Hypothalamus (tissue), 51 donors: ENCODE data around the gene AGK.
"Not testable (repeated sequence)": the region's sequence is repeated elsewhere in the genome, so short reads cannot be mapped to it uniquely, and the experiment has no call there.

Experiments
- DNase-seq, 51 donors: peaks; one replicate each; lab custom pipeline; 2025; lab: John Stamatoyannopoulos, UW

AGK gene

DNA sequence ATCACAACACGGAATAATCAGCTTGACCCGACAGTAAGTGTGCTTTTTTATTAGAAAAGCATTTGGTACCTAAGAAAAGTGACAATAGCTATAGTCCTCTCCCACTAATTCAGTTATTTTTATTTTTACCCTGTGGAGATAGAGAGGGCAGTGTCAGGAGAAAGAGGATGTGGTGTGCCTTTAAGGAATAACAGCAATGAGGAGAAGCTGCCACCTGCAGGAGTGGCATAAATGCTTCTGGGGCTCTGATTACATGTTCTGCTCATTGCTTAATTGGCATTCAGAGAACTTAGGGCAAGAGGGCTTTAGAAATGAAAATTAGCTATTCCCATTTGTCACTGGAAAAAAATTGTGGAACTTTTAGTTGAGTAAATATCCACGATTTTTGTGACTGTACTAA, 90.7 kb downstream of the AGK start:
- no peak for DNase-seq

DNA sequence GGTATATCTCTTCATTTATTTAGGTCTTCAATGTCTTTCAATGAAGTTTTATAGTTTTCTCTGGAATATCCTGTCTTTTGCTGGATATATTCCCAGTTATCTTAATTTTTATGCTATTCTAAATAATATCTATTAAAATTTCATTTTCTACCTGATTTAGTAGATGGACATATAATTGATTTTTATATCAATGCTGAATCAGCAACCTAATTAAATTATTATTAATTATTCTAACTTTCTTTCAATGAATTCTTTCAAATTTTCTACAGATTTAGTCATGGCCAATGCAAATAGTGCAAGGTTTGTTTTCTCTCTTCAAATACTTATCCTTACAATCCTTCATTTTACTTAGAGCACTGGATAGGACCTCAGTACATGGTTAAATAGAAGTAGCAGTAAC, 94.0 kb downstream of the AGK start:
- DNase-seq = no peak

- no peak for DNase-seq
Observed at GRCh38 chr7:141646826-141647480, 95.7 kb downstream of the AGK start.

DNA sequence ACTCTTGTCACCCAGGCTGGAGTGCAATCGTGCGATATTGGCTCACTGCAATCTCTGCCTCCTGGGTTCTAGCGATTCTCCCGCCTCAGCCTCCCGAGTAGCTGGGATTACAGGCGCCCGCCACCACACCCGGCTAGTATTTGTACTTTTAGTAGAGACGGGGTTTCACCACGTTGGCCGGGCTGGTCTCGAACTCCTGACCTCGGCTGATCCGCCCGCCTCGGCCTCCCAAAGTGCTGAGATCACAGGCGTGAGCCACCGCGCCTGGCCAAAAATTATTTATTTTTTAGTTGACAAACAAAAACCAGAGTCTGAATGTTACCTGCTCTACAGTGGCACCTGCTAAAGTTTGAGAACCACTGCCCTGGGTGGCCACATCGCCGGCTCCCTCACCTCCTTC, 96.5 kb downstream of the AGK start:
- not testable (repeated sequence) for DNase-seq

DNA sequence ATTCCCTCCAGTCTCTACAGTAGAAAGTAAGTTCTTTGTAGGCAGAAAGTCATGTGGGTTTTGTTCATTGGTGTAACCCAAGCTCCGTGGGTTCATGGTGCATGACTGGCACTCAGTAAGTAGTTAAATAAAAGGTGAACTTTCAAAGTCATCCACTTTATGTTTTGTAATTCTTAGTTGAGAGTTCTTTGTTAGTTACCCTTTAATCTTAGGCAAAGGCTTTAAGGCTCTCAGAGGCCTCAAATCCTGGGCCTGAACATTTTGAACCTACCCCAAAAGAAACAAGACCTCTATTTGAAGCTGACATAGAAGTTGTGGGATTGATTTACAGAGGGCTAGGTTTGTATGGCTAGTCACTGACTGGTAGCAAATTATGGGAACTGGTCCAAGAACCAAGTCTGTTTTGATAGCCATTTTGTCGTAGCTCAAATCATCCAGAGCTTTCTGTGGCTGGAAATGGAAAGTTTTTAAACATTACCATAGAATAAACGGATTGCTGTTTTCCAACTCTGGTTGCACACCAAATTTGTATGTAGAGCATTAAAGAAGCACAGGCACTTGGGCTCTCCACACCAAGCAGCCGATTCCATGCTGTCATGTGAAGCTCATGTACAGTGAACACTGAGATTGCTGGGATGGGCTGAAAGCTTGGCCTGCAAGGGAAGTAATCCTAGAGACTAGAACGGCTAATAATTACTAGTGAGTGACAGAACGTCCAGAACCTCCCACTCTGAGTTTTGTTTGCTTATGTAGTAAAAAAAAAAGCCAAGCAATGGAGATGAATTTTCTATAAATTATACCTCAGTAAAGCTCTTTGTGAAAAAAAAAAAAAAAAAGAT, 97.3 kb downstream of the AGK start:
- DNase-seq = no peak

- DNase-seq = no peak
Observed at GRCh38 chr7:141649137-141649864, 98.1 kb downstream of the AGK start.

DNA sequence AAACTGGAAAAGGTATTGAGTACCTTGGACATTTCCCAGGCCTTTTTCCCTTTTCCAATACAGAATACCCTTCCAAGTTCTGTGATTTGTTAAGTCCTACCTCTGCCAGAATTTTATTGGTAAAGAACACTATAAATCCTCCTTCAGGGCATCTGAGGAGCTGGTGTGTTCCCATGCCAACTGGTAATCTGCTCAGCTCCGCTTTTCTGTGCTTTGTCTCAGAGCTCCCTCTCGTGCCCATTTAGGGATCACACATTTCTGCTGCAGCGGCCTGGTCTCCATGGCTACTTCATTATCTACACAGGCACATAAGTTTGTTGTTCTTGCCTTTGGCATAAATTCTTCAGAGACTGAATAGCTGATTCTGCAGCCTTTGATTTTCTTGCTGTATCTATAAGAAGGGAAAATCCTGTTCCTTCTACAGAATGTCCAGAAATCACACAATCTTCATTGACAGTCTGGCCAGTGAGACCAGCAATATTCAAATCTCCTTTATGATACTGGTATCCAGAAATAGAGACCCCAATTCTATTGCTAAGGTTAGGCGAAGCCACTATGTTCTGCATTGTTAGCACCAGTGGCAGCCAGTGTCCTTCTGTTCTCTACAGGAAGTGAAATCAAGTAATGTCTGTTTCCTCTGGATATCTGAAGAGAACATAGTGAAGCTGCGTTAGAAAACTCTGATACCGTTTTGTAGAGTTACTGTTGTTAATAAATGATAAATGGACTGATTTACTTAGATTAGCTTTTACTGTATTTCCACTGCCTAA, 98.8 kb downstream of the AGK start:
- peak in 40 of 51 donors; percentile 11 to 90 (median 58) for DNase-seq

DNA sequence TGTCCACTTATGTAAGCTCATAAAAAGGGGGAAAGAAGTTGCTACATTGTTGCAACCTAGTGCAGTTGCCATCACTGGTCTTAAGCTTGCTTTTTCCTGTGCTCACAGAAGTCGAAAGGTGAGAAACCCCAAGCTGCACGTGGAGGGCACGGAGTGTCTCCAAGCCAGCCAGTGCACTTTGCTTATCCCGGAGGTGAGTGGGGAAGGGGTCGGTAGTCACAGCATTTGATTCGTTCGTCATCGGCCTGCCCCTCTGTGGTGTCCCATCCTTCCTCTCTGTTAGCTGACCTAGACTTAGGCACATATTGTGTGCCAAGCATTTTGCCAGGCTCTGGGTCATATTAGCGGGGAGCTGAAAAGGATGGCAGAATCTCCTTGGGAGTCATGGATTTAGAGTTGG, 100.2 kb downstream of the AGK start:
- DNase-seq = no peak

DNA sequence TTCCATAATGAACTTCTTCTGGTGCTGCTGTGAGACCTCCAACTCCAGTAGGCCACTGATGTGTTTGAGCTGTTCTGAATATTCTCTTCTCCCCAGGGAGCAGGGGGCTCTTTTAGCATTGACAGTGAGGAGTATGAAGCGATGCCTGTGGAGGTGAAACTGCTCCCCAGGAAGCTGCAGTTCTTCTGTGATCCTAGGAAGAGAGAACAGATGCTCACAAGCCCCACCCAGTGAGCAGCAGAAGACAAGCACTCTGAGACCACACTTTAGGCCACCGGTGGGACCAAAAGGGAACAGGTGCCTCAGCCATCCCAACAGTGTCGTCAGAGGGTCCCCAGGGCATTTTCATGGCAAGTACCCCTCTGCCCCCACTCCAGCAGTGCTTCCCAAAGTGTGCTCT, 101.5 kb downstream of the AGK start:
- no peak for DNase-seq

GRCh38 chr7:141654551-141654950, 103.3 kb downstream of the AGK start:
- DNase-seq = peak in 36 of 51 donors; percentile 12 to 84 (median 54)

DNA sequence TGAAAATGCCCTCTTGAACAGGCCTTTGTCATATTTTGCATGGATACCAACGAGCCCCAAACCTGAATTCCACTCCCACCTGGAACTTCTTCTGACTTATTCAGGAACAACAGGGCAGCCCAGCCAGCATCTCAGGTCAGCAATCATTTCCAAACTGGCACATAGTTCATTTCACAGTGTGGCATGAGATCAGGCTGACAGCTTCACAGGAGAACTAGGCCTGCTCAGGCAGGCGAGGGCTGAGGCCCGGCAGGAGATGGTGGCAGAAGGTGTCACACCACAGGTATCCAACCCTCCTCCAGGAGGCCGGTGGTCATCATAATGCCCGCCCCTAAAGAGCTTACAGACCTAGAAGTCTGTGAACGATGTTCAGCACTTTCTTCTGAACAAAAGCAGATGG, 108.3 kb downstream of the AGK start:
- no peak for DNase-seq

GRCh38 chr7:141660259-141660658, 109.0 kb downstream of the AGK start:
- peak in 10 of 51 donors; percentile 10 to 42 (median 22) for DNase-seq

GRCh38 chr7:141663081-141663849, 112.1 kb downstream of the AGK start:
- no peak for DNase-seq

- no peak for DNase-seq
Observed at GRCh38 chr7:141664450-141664849, 113.2 kb downstream of the AGK start.

DNA sequence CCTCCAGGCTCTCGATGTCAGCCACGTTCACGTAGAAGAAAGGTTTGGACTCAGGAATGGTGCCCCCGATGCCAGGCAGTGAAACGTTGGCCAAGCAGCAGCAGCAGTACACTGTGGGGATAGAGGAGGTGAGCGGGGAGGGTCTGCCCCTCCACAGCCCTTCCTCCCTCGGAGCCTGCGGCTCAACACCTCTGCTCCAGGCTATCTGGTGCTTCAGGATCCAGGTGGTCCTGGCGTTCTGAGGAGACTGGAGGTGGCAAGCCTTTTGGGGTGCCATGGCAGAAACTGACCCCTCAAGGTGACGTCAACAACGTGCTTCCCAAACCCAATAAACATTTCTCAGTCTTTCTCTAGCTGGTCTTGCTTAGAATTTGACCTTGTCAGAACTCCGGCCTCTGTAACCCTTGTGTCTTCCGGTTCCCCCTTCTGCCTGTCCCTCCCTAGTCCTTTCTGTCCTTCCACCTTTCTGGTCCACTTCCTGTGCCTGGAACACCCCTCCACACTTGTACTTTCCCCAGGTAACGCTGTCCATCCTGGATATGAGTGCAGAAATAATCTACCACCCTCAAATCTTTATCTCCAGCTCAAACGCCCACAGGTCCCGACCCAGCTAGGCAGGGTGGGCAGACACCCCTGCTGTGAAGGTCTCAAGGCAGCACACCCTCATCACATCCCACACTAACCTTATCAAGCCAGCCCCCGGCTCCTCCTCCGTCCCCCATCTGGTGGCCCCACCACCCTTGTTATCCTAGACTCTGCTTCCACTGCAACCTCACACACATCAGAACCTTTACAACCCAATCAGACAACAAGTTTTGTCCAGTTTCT, 114.2 kb downstream of the AGK start:
- DNase-seq = no peak

DNA sequence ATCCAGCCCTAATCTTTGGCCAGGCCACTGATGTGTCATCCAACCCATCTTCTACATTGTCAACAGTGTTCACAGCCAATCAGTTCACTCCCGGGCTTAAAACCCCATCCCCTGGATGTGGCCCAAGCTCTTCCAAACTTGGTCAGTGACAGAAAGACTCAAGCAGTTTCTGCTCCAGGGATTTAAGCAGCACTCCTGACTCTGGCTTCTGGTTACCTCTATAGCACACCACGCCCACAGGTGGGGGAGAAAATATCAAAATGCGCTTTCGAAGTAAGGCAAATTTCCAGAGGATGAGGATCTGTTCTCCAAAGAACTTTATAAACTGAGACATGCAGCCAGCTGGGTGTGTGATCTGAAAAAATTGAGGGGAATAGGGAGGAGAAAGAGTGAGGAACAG, 114.9 kb downstream of the AGK start:
- DNase-seq = no peak

GRCh38 chr7:141668853-141669252, 117.6 kb downstream of the AGK start:
- DNase-seq = no peak

- DNase-seq = no peak
Observed at GRCh38 chr7:141671705-141672496, 120.7 kb downstream of the AGK start.
